ENCODE results near the gene B9D1.

DNA sequence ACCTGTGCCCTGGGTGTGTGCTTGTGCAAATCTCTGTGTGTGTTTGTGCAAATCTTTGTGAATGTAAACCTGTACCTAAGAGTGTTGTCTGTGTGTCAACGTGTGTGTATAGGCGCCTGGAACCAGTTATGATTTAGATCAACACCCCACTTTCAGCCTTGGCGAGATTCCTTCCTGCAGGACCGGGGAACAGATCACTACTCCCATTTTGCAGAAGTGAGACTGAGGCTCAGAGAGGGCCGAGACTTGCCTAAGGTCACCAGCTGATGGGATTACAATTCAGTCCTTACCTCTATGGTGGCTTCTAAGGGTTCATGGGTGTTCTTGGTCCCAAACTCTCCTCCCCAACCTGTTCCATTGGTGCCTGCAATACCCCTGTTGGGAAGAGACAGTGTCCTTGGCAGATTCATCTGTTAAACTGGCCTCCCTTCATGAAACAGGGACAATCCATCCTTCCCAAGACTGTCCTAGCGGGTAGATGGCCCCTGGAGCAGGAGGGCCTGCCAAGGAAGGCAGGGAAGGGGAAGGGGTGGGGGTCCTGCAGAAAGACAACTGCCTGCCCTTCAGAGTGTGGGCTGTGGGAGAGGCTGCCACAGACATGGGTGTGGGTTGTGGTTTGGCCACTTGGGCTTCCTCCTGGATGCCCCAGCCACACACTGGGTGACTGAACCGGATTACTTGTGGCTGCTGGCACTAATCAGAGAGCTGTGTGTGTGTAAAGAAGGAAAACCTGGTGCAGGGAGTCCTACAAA lies 8.9 kb upstream of the B9D1 start:
- TF ChIP-seq EZH2phosphoT487 (IDR thresholded peaks at IDR 0.05; ENCODE audit: borderline replicate concordance, low read depth): no peak
- no peak for TF ChIP-seq POLR2AphosphoS5 (IDR thresholded peaks at IDR 0.05; ENCODE audit: low read depth, low read length)
- no peak for TF ChIP-seq RFX5 (IDR thresholded peaks at IDR 0.05; ENCODE audit: low read length)
- TF ChIP-seq CTCF (IDR thresholded peaks at IDR 0.05): no peak

Measured in SK-N-SH (cell line).